Colonic mucosa (tissue), 4 donors: Measurements from ENCODE around the gene MYO5C. TPM values are rescaled to one million over a fixed set of nuclear protein-coding genes. Genes with fewer than 3 reads are reported as not detected.
A peak's percentile ranks its signal among the peaks of the same experiment; 100 is the strongest.

Experiments used
- DNase-seq: peaks from one replicate; pipeline ENCODE4 v3.0.0-alpha.2; 2020
- H3K27ac ChIP-seq: fragments of 200-600 bp; one replicate; pipeline ENCODE4 v1.8.0; 2021
- H3K27me3 ChIP-seq: fragments of 200-600 bp; one replicate; pipeline ENCODE4 v1.8.0; 2021
- H3K36me3 ChIP-seq: fragments of 200-600 bp; one replicate; pipeline ENCODE4 v1.8.0; 2021
- H3K4me1 ChIP-seq: fragments of 200-600 bp; one replicate; pipeline ENCODE4 v1.8.0; 2021; ENCODE audit warnings: mild to moderate bottlenecking
- H3K4me3 ChIP-seq: fragments of 200-600 bp; one replicate; pipeline ENCODE4 v1.8.0; 2021
- H3K9ac ChIP-seq, 2 donors: one replicate each; pipeline ENCODE4 v1.7.0; 2013; ENCODE audit warnings: control low read depth in 2 of 2, low read depth in 2 of 2, low read length in 2 of 2
- H3K9me3 ChIP-seq: fragments of 200-600 bp; one replicate; pipeline ENCODE4 v1.8.0; 2021
- intact Hi-C: fragments of 100-400 bp; cut with DNase I; formaldehyde crosslinking; loops from one replicate; pipeline ENCODE4 v1.14.1; 2022
- total RNA-seq, 2 donors: library from RNA; stranded (reverse); fragmentation: NEBNext Ultra II Directional in 1 of 2; extraction: Animal tissue kit (Norgen Biotek cat#: 25700) in 1 of 2; gene quantifications; one replicate each; pipeline ENCODE4 v1.2.1, GENCODE V29; 2021
- TF ChIP-seq, protein P1 (sequence below): fragments of 200-600 bp; IDR thresholded peaks from one replicate; pipeline ENCODE4 v1.8.0; 2022; ENCODE audit warnings: antibody characterized with exemption, mild to moderate bottlenecking
- donor health status: healthy.
- donor health status: DM: no; HTN: no; CAD: no.
- donor health status: DM: no; HTN: no; CAD: no.

Gene MYO5C
- total RNA-seq, 2 donors from 2014 or later: 71.4 to 102 TPM

DNA sequence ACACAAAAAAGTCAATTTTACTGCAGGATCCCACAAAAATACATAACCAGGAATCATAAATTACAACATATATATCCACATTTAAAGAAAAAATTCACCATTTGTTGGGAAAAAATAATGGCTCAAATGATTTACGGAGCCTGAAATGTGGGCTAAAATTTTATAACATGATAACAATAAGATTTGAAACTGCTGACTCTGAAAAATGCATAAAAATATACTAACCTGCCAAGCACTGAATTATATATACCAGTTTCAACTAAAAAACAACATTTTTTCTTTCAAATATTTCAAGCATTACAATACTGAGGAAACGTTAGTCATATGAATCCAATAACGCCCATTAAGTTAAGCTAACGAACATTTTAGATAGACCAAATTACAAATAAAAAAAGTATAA lies 12.2 kb upstream of the MYO5C start:
- no peaks in the 10 kb centered on the region for H3K9me3 ChIP-seq
- DNase-seq: no peak
- H3K27me3 ChIP-seq: no peaks in the 10 kb centered on the region
- H3K36me3 ChIP-seq: no peaks in the 10 kb centered on the region
- no peaks in the 10 kb centered on the region for H3K4me1 ChIP-seq
- TF ChIP-seq, protein P1, sequence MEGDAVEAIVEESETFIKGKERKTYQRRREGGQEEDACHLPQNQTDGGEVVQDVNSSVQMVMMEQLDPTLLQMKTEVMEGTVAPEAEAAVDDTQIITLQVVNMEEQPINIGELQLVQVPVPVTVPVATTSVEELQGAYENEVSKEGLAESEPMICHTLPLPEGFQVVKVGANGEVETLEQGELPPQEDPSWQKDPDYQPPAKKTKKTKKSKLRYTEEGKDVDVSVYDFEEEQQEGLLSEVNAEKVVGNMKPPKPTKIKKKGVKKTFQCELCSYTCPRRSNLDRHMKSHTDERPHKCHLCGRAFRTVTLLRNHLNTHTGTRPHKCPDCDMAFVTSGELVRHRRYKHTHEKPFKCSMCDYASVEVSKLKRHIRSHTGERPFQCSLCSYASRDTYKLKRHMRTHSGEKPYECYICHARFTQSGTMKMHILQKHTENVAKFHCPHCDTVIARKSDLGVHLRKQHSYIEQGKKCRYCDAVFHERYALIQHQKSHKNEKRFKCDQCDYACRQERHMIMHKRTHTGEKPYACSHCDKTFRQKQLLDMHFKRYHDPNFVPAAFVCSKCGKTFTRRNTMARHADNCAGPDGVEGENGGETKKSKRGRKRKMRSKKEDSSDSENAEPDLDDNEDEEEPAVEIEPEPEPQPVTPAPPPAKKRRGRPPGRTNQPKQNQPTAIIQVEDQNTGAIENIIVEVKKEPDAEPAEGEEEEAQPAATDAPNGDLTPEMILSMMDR: no peak
- H3K4me3 ChIP-seq: no peak overlapping the region
- no peak overlapping the region for H3K27ac ChIP-seq
- H3K9ac ChIP-seq: no peak overlapping the region
- intact Hi-C loops: no loop called here

DNA sequence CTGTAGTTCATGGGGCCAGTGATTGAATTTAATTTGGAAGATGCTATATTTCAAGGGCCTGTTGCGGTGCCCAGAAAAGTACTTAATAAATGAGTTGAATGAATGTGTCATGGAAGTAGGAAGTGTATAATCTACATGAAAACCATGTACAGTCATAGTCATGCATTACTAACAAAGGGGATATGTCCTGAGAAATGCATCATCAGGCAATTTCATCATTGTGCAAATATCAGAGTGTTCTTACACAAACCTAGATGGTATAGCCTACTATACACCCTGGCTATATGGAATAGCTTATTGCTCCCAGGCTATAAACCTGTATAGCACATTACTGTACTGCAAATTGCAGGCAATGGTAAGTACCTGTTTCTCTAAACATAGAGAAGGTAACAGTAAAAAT lies 10.7 kb upstream of the MYO5C start:
- H3K4me3 ChIP-seq: no peak overlapping the region
- no peaks in the 10 kb centered on the region for H3K36me3 ChIP-seq
- H3K4me1 ChIP-seq: no peaks in the 10 kb centered on the region
- DNase-seq: no peak
- TF ChIP-seq, protein P1: no peak
- no peaks in the 10 kb centered on the region for H3K9me3 ChIP-seq
- intact Hi-C loops: no loop called here
- no peaks in the 10 kb centered on the region for H3K27me3 ChIP-seq
- H3K9ac ChIP-seq: no peak overlapping the region
- H3K27ac ChIP-seq: no peak overlapping the region

DNA sequence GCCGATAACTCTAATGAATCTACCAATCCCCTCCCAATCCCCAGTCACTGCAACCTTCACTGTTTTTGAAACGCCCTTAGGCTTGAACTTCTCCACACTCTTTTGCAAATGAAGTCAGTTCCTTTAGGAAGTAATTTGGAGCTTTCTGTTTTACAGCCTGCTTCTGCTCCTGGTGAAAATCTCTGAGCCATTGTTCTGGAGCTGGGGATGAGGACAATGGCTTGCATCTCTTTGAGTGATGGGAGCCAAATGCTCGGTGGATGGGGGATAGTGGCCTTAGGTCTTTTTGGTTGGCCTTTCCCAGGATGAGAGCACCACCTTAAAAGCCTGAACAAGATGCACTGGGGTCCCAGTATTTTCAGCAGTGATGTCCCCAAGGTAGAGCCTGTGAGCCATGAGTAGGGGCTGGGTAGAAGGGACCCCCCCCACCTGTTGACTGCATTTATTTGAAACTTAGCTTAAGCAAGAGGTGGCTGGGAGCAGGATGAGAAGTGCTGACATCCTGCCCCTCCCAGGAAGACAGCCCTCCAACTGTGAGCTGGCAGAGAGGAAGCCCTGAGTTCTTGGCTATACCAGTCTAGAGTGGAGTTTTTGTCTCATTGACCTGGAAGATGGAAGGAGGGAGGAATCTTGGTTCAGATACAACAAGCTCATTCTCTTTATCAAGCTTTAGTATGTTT lies 7.6 kb upstream of the MYO5C start:
- DNase-seq: no peak
- H3K9ac ChIP-seq: no peak overlapping the region
- TF ChIP-seq, protein P1: no peak
- intact Hi-C loops: no loop called here
- H3K9me3 ChIP-seq: no peaks in the 10 kb centered on the region
- H3K4me3 ChIP-seq: no peak overlapping the region
- H3K4me1 ChIP-seq: no peaks in the 10 kb centered on the region
- H3K27ac ChIP-seq: no peak overlapping the region
- H3K36me3 ChIP-seq: no peaks in the 10 kb centered on the region
- no peaks in the 10 kb centered on the region for H3K27me3 ChIP-seq

DNA sequence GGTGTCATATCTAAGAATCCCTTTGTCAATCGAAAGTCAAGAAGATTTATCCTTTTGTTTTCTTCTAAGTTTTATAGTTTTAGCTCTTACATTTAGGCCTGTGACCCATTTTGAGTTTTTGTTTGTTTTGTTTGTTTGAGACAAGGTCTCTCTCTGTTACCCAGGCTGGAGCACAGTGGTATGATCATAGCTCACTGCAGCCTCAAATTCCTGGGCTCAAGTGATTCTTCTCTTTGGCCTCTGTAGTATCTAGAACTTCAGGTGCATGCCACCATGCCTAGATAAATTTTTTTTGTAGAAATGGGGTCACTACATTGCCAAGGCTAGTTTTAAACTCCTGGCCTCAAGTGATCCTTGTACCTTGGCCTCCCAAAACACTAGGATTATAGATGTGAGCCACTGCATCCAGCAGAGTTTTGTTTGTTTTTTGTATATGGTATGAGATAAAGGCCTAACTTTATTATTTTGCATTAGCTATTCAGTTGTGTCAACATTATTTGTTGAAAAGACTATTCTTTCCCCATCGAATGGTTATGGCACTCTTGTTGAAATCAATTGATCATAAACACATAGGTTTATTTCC lies 5.8 kb upstream of the MYO5C start:
- Histone ChIP-seq H3K9me3 (no peaks in the 10 kb centered on the region), H3K27me3 (no peaks in the 10 kb centered on the region), H3K36me3 (no peaks in the 10 kb centered on the region), H3K4me1 (no peaks in the 10 kb centered on the region), H3K9ac (no peak overlapping the region), H3K27ac (no peak overlapping the region), H3K4me3 (no peak overlapping the region)
- TF ChIP-seq, protein P1: no peak
- intact Hi-C loops: no loop called here
- no peak for DNase-seq

DNA sequence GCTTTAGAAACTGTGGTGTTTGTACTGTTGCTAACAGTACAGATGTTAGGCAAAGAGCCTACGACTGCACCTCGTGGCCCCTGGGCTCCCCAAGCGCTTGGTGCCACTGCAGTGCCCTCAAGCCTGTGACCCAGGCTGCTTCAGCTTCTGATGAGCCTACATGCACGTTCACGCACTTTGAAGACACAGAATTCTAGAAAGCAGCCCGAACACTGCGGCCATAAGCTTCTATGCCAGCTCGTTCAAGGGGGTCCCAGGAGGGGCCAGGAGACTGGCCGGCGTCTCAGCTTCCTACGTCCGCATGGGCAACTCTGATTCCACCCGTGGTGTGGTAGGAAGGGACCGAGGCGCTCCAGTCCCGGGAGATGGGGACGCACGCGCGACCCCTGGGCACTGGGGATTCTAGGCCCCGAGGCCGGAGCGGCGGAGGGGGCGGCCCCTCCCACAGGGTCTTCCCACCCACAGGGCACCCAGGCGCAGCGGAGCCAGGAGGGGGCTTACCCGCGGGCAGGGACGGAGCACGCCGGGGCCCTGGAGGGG lies 653 bp downstream of the MYO5C start:
- intact Hi-C loops: no loop called here
- Histone ChIP-seq H3K27ac (peak overlapping the region; percentile 65), H3K4me1 (no peaks in the 10 kb centered on the region), H3K36me3 (no peaks in the 10 kb centered on the region), H3K9me3 (no peaks in the 10 kb centered on the region), H3K9ac (peak overlapping the region; percentile 81 to 85), H3K4me3 (peak overlapping the region; percentile 67), H3K27me3 (peaks cover 9% of the 10 kb centered on the region)
- DNase-seq: peak; percentile 41
- TF ChIP-seq, protein P1: no peak
